ENCODE results near the gene PNMA8C.

The PNMA8C gene

DNA sequence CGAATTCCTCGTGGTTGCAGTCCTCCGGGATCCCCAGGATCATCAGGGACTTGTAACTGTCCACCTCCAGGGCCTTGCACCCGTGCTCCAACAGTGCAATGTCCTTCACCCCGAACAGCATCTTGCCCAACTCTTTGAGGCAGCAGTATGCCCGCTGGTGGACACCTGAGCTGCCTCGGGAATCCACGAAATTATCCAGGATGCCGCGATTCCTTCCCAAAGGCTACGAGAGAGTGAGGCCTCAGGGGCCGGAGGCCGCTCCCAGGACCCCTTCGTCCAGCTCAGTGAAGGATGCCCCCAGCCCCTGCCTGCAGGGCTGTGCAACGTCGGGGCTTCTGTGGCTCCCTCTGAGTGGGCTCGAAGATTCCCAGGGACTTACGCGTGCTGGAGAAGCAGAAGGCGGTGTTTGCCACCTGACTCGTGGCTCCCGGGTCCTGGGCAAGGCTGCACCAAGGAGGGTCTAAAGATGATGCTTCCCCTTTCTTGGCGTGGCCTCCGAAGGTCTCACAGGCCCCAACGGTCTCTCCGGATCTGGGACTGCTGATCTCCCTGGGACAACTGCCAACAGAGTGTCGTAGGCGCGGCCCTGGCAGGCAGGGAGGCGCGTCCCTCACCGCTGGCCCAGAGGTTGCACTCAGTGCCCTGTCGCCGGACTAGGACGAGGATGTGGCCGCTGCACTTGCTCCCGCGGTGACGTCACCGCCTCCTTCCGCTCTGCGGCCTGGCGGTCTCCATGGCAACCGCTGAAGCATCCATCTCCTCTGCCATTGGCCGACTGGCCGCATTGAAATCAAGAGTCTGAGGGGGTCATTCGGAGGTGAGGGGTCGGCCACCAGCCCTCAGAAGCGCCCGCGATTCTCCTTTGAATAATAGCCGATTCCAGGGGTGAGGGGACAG lies at the start of gene PNMA8C:
Gene PNMA8C, minus strand, starts transcription at position 698 of the 897 bp plus-strand sequence. Its CDS starts 577 bp downstream, at position 121.
- CTCF ChIA-PET, result no interaction called here
- no peak within 1 kb of the TSS for H3K27ac Mint-ChIP-seq

GRCh38 chr19:46475986-46476385 lies 47.2 kb upstream of the PNMA8C start:
- no peaks in the 10 kb centered on the region for H3K9me3 Mint-ChIP-seq
- CTCF ChIA-PET, result interaction anchor here (0.6 kb wide), 1 partner anchor 23 kb away, joined by 5 read pairs; no protein-coding TSS in a partner anchor
- no peak for DNase-seq
- peaks cover 69% of the 10 kb centered on the region for H3K27me3 Mint-ChIP-seq
- peaks cover 5% of the 10 kb centered on the region for H3K4me1 Mint-ChIP-seq
- no peaks in the 10 kb centered on the region for H3K36me3 Mint-ChIP-seq
- H3K27ac Mint-ChIP-seq, result no peak overlapping the region
- no peak overlapping the region for H3K4me3 Mint-ChIP-seq

More for the DNA sequence above, at the start of gene PNMA8C:
- H3K9me3 Mint-ChIP-seq, result no peaks in the 10 kb centered on the region
- peak; percentile 73 for DNase-seq
- H3K4me1 Mint-ChIP-seq, result peaks cover 35% of the 10 kb centered on the region
- peak within 1 kb of the TSS; percentile 52 for H3K4me3 Mint-ChIP-seq
- no peaks in the 10 kb centered on the region for H3K36me3 Mint-ChIP-seq
- peaks cover 79% of the 10 kb centered on the region for H3K27me3 Mint-ChIP-seq

- no peaks in the 10 kb centered on the region for H3K36me3 Mint-ChIP-seq
- CTCF ChIA-PET, result interaction anchor here (1.1 kb wide), 1 partner anchor 398 kb away, joined by 3 read pairs; no protein-coding TSS in a partner anchor
- H3K4me3 Mint-ChIP-seq, result no peak overlapping the region
- H3K27ac Mint-ChIP-seq, result no peak overlapping the region
- H3K27me3 Mint-ChIP-seq, result peaks cover 75% of the 10 kb centered on the region
- DNase-seq, result no peak
- peaks cover 5% of the 10 kb centered on the region for H3K4me1 Mint-ChIP-seq
- H3K9me3 Mint-ChIP-seq, result no peaks in the 10 kb centered on the region
Measured at GRCh38 chr19:46474211-46474610, 45.5 kb upstream of the PNMA8C start.

GRCh38 chr19:46472592-46472991 lies 43.9 kb upstream of the PNMA8C start:
- no peak for DNase-seq
- peaks cover 76% of the 10 kb centered on the region for H3K27me3 Mint-ChIP-seq
- CTCF ChIA-PET, result interaction anchor here (0.7 kb wide), 1 partner anchor 191 kb away, joined by 3 read pairs; no protein-coding TSS in a partner anchor
- H3K36me3 Mint-ChIP-seq, result no peaks in the 10 kb centered on the region
- no peak overlapping the region for H3K27ac Mint-ChIP-seq
- H3K4me1 Mint-ChIP-seq, result peaks cover 5% of the 10 kb centered on the region
- H3K4me3 Mint-ChIP-seq, result no peak overlapping the region
- H3K9me3 Mint-ChIP-seq, result no peaks in the 10 kb centered on the region

DNA sequence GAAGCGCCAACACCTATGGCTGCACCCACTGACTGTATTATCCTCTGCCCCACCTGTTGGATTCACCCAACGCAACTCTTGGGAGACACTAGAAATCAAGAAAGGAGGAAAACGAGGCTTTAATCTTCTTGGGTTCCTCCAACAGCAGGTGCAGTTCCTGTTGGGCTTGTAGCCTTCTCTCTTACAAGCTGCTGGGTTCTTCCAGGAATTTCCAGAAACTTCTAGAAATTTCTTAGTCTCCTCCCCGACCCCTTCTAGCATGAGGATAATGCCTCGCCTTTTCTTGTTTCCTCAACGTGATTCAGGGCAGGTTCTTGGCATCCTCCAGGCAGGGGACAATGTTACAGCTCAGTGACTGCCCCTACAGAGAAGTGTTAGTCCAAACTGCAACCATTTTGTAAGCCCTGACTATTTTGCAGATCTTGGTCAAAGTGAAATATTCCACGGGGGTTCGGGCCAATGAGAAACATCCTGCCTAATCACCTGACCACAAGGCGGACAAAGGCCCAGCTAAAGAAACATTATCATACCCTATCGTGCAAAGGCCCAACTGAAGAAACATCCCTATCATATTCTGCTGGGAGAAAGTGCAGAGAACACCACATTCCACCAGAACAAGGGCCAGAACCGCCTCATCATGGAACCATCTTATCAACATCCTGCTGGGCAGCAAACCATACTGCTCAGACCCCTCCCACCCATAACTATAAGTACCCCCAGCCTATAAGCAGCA lies 43.2 kb upstream of the PNMA8C start:
- Mint-ChIP-seq H3K27ac (no peak overlapping the region), H3K27me3 (peaks cover 72% of the 10 kb centered on the region), H3K4me1 (peaks cover 5% of the 10 kb centered on the region), H3K9me3 (no peaks in the 10 kb centered on the region), H3K4me3 (no peak overlapping the region), H3K36me3 (no peaks in the 10 kb centered on the region)
- CTCF ChIA-PET, result no interaction called here
- no peak for DNase-seq

DNA sequence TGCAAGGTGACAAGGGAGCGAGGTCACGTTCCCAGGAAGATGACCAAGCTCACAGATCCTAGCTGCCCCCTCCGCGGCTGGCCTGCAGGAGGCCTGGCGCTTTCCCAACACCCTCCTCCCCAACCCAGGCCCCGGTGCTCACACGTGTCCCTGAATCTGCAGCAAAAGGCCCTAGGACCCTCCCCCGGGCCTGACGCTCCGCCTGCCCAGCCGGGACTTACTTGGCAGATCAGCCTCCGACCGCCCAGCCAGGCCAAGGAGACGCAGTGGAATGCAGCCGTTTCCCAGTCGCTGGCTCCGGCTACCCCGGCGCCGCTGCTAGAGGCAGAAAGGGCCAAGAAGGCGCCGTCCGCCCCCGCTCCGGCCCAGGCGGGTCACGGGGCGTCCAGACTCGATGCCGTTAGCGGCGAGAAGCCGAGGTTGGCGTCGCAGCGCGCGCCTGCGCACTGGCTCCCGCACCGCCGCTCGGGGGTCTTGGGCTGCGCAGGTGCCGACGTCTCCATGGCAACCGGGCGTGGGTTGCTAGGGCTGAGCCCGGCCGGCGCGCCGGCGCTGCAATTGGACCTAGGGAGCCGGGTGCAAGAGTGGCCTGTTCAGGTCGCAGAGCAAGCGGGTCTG lies 42.5 kb upstream of the PNMA8C start, which contains the start of gene PNMA8A:
Gene PNMA8A, minus strand, starts transcription at position 448 of the 618 bp plus-strand sequence. CDS start 528 bp downstream, outside the sequence.
- Mint-ChIP-seq H3K9me3 (no peaks in the 10 kb centered on the region), H3K4me1 (peaks cover 5% of the 10 kb centered on the region), H3K4me3 (no peak within 1 kb of the TSS), H3K36me3 (no peaks in the 10 kb centered on the region), H3K27me3 (peaks cover 72% of the 10 kb centered on the region), H3K27ac (no peak within 1 kb of the TSS)
- no peak for DNase-seq
- CTCF ChIA-PET, result no interaction called here

- peaks cover 5% of the 10 kb centered on the region for H3K4me1 Mint-ChIP-seq
- H3K9me3 Mint-ChIP-seq, result no peaks in the 10 kb centered on the region
- CTCF ChIA-PET, result no interaction called here
- H3K36me3 Mint-ChIP-seq, result no peaks in the 10 kb centered on the region
- no peak overlapping the region for H3K27ac Mint-ChIP-seq
- H3K4me3 Mint-ChIP-seq, result no peak overlapping the region
- peaks cover 78% of the 10 kb centered on the region for H3K27me3 Mint-ChIP-seq
- no peak for DNase-seq
Measured at GRCh38 chr19:46470376-46470775, 41.6 kb upstream of the PNMA8C start.

GRCh38 chr19:46469541-46470185 lies 40.9 kb upstream of the PNMA8C start:
- H3K4me3 Mint-ChIP-seq, result no peak overlapping the region
- H3K27me3 Mint-ChIP-seq, result peaks cover 74% of the 10 kb centered on the region
- no peak overlapping the region for H3K27ac Mint-ChIP-seq
- peaks cover 5% of the 10 kb centered on the region for H3K4me1 Mint-ChIP-seq
- H3K9me3 Mint-ChIP-seq, result no peaks in the 10 kb centered on the region
- H3K36me3 Mint-ChIP-seq, result no peaks in the 10 kb centered on the region
- no peak for DNase-seq
- CTCF ChIA-PET, result no interaction called here

DNA sequence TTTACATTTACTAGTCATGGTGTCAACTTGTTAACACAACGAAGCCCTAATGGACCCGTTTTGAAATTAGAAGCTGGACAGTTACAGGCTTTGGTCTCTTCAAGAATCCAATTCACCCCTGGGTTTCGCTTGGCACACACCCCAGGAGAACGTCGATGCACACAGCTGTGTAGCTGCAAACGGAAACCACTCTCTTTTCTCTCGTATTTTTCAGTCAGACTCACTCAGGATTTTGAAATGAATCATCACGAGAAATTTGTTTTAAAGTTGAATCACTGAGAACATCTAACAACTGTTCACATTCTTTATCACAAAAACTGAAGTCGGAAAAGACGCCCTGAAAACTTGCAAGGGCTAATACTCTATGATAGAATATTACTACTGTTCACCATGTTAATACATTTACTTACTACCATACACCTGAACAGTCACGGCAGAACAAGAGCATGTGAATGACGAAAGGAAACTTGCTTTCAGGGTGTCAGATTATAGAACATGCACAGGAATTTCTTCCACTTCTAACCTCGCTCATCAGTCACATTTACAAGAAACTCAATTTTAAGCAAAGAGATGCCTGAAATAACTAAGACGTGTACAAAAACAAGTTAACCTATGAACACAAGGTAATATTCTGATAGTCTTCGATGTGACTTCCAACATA lies 37.9 kb upstream of the PNMA8C start:
- Mint-ChIP-seq H3K27me3 (peaks cover 58% of the 10 kb centered on the region), H3K4me3 (no peak overlapping the region), H3K4me1 (no peaks in the 10 kb centered on the region), H3K36me3 (no peaks in the 10 kb centered on the region), H3K27ac (no peak overlapping the region), H3K9me3 (no peaks in the 10 kb centered on the region)
- CTCF ChIA-PET, result interaction anchor here (0.5 kb wide), 1 partner anchor 66 kb away, joined by 4 read pairs; no protein-coding TSS in a partner anchor
- no peak for DNase-seq

DNA sequence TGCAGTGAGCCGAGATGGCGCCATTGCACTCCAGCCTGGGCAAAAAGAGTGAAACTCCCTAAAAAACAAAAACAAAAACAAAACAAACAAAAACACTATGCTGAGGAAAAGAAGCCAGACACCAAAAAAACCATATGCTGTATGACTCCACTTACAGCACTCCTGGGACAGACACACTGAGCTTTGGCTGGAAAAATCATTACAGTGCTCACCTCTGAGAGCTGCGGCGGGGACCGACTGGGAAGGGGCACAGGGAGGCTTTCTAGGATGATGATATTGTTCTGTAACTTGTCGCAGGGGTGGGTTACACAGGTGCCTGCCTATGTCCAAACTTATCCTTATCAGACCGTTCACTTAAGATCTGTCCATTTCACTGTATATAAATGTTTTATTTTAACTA lies 34.8 kb upstream of the PNMA8C start:
- no peak for DNase-seq
- no peaks in the 10 kb centered on the region for H3K4me1 Mint-ChIP-seq
- peaks cover 38% of the 10 kb centered on the region for H3K27me3 Mint-ChIP-seq
- no peak overlapping the region for H3K4me3 Mint-ChIP-seq
- H3K36me3 Mint-ChIP-seq, result no peaks in the 10 kb centered on the region
- CTCF ChIA-PET, result no interaction called here
- H3K9me3 Mint-ChIP-seq, result no peaks in the 10 kb centered on the region
- H3K27ac Mint-ChIP-seq, result no peak overlapping the region

GRCh38 chr19:46461537-46461936 lies 32.8 kb upstream of the PNMA8C start:
- Mint-ChIP-seq H3K27ac (no peak overlapping the region), H3K36me3 (no peaks in the 10 kb centered on the region), H3K27me3 (peaks cover 26% of the 10 kb centered on the region), H3K9me3 (no peaks in the 10 kb centered on the region), H3K4me3 (no peak overlapping the region), H3K4me1 (no peaks in the 10 kb centered on the region)
- no peak for DNase-seq
- CTCF ChIA-PET, result interaction anchor here (1.5 kb wide), 1 partner anchor 26 kb away, joined by 4 read pairs; no protein-coding TSS in a partner anchor

- Mint-ChIP-seq H3K4me1 (no peaks in the 10 kb centered on the region), H3K27me3 (peaks cover 25% of the 10 kb centered on the region), H3K27ac (no peak overlapping the region), H3K9me3 (no peaks in the 10 kb centered on the region), H3K4me3 (no peak overlapping the region), H3K36me3 (no peaks in the 10 kb centered on the region)
- no peak for DNase-seq
- CTCF ChIA-PET, result interaction anchor here (1.5 kb wide), 1 partner anchor 27 kb away, joined by 4 read pairs; no protein-coding TSS in a partner anchor
Measured at GRCh38 chr19:46460981-46461380, 32.2 kb upstream of the PNMA8C start.

GRCh38 chr19:46460055-46460454 lies 31.3 kb upstream of the PNMA8C start:
- Mint-ChIP-seq H3K4me1 (no peaks in the 10 kb centered on the region), H3K4me3 (no peak overlapping the region), H3K36me3 (no peaks in the 10 kb centered on the region), H3K9me3 (no peaks in the 10 kb centered on the region), H3K27me3 (peaks cover 20% of the 10 kb centered on the region), H3K27ac (no peak overlapping the region)
- DNase-seq, result no peak
- CTCF ChIA-PET, result interaction anchor here (1.0 kb wide), 1 partner anchor 27 kb away, joined by 3 read pairs; no protein-coding TSS in a partner anchor

Data from activated naive CD4-positive, alpha-beta T cell treated with anti-CD3 and anti-CD28 coated beads, Interleukin-2, amount 10 ng/mL, durations not matched to agents 7 days and 5 days (primary cell).